22Rv1 (cell line): ENCODE measurements around the gene TGFB3.

Source experiments
- ZFX ChIP-seq: fragments of 450-650 bp; IDR thresholded peaks from 2 replicates; pipeline ENCODE4 v1.6.1; 2017; ENCODE audit warnings: antibody characterized with exemption, borderline replicate concordance
- TF ChIP-seq, protein P1 (sequence below): fragments of 450-650 bp; IDR thresholded peaks from 2 replicates; pipeline ENCODE4 v1.5.1; 2017; ENCODE audit warnings: mild to moderate bottlenecking

DNA sequence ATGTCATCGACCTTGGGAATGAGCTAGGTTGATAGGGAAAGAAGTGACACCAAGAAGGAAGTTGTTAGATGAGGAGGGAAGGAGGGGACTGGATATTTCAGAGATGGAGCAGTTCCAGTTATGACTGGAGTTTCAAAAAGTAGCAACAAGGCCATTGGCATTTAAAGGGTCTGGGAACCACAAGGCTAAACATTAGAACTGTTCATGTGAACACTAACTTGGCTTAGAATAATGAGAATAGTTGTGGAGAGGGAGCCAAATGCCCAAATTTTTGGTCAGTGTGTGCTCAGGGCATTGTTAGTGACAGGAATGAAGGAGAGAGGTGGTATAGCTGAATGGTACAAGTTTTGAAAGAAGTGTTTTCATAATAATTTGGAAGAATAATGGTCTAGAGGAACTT lies 20.6 kb upstream of the TGFB3 start:
- TF ChIP-seq, protein P1, sequence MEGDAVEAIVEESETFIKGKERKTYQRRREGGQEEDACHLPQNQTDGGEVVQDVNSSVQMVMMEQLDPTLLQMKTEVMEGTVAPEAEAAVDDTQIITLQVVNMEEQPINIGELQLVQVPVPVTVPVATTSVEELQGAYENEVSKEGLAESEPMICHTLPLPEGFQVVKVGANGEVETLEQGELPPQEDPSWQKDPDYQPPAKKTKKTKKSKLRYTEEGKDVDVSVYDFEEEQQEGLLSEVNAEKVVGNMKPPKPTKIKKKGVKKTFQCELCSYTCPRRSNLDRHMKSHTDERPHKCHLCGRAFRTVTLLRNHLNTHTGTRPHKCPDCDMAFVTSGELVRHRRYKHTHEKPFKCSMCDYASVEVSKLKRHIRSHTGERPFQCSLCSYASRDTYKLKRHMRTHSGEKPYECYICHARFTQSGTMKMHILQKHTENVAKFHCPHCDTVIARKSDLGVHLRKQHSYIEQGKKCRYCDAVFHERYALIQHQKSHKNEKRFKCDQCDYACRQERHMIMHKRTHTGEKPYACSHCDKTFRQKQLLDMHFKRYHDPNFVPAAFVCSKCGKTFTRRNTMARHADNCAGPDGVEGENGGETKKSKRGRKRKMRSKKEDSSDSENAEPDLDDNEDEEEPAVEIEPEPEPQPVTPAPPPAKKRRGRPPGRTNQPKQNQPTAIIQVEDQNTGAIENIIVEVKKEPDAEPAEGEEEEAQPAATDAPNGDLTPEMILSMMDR: no peak
- no peak for TF ChIP-seq ZFX
